HCT116 (cell line): ENCODE data around the gene NXN. TPM values are rescaled to one million over a fixed set of nuclear protein-coding genes. Genes with fewer than 3 reads are reported as not detected.

Experiments used
- ATAC-seq: fragments of 200-7000 bp; cut with Tn5 transposase; 2 replicates; pipeline ENCODE4 v1.9.1; 2020; ENCODE audit warnings: mild to moderate bottlenecking, moderate library complexity
- BruUV-seq: library from RNA; stranded (reverse); fragments of 400-500 nt; replicated peaks from 2 replicates; lab custom pipeline; 2021; lab: Mats Ljungman, UMichigan
- CTCF ChIA-PET: fragments of 300-600 bp; sonication (Branson Sonifier 250); formaldehyde crosslinking; loops from one replicate; lab custom pipeline; 2021; ENCODE audit warnings: antibody characterized with exemption; lab: Charles Lee
- POLR2A ChIA-PET: fragments of 300-600, 350-600 bp; sonication (Branson Sonifier 250); formaldehyde crosslinking; loops from one replicate; lab custom pipeline; 2021; ENCODE audit warnings: antibody characterized with exemption; lab: Charles Lee
- RAD21 ChIA-PET, 2 experiments: fragments of 300-600 bp; sonication (Branson Sonifier 250); formaldehyde crosslinking; loops; one replicate each; lab custom pipeline; 2023; ENCODE audit warnings: low total read pairs in 2 of 2; ENCODE audit not compliant: uncharacterized antibody in 2 of 2, unreplicated experiment in 2 of 2, low non-redundant PET in 1 of 2; lab: Charles Lee
- DNase-seq: peaks from one replicate; pipeline ENCODE4 v3.0.0-alpha.2; 2010; ENCODE audit warnings: low read depth, low spot score
- H2AFZ ChIP-seq: fragments of 200-600 bp; shearing (Covaris generic), sonication (generic); 2 replicates; pipeline ENCODE4 v1.6.1; 2017; ENCODE audit warnings: low read depth, mixed run types, mixed read lengths, antibody characterized with exemption, low read length; ENCODE audit not compliant: poor library complexity, severe bottlenecking
- H3K27ac ChIP-seq: 2 replicates; pipeline ENCODE4 v1.5.1; 2012; ENCODE audit warnings: low read depth, low read length
- H3K27me3 ChIP-seq: fragments of 200-600 bp; sonication (generic); 2 replicates; pipeline ENCODE4 v1.6.1; 2016; ENCODE audit warnings: mixed run types, low read length, mixed read lengths; ENCODE audit not compliant: insufficient read depth
- H3K36me3 ChIP-seq, 2 experiments: fragments of 200-500 bp in 1 of 2; fragments of 200-600 bp in 1 of 2; sonication (Bioruptor generic) in 1 of 2; sonication (generic) in 1 of 2; 2 replicates each; pipeline versions ENCODE4 v1.5.1 to v1.6.1; 2014 to 2016; ENCODE audit warnings: low read length in 2 of 2, inconsistent platforms in 1 of 2, mixed read lengths in 1 of 2, mixed run types in 1 of 2; ENCODE audit not compliant: insufficient read depth in 2 of 2, control insufficient read depth in 1 of 2
- H3K4me1 ChIP-seq, 2 experiments: fragments of 200-600 bp in 1 of 2; sonication (generic) in 1 of 2; 2 replicates each; pipeline versions ENCODE4 v1.5.1 to v1.6.1; 2012 to 2017; ENCODE audit warnings: low read length in 2 of 2, inconsistent platforms in 1 of 2, mild to moderate bottlenecking in 1 of 2, mixed read lengths in 1 of 2, mixed run types in 1 of 2, moderate library complexity in 1 of 2; ENCODE audit not compliant: insufficient read depth in 2 of 2, control insufficient read depth in 1 of 2
- H3K4me2 ChIP-seq: fragments of 200-600 bp; sonication (generic); 2 replicates; pipeline ENCODE4 v1.6.1; 2017; ENCODE audit warnings: mixed run types, low read length, mixed read lengths
- H3K4me3 ChIP-seq, 2 experiments: fragments of 200-600 bp in 1 of 2; sonication (generic) in 1 of 2; replicated peaks in 1 of 2; 2 replicates each; pipeline ENCODE4 v1.5.1; 2011 to 2016; ENCODE audit warnings: low read length in 2 of 2, control low read depth in 1 of 2, low read depth in 1 of 2, mild to moderate bottlenecking in 1 of 2, mixed read lengths in 1 of 2, mixed run types in 1 of 2
- H3K79me2 ChIP-seq: fragments of 200-600 bp; sonication (generic); 2 replicates; pipeline ENCODE4 v1.6.1; 2017; ENCODE audit warnings: mild to moderate bottlenecking, mixed run types, low read length, moderate library complexity, mixed read lengths; ENCODE audit not compliant: insufficient read depth
- H3K9ac ChIP-seq: fragments of 200-600 bp; sonication (generic); 2 replicates; pipeline ENCODE4 v1.6.1; 2016; ENCODE audit warnings: low read length, mixed read lengths
- H3K9me2 ChIP-seq: fragments of 200-600 bp; sonication (generic), shearing (Covaris generic); 2 replicates; pipeline ENCODE4 v1.6.1; 2017; ENCODE audit warnings: mixed run types, mild to moderate bottlenecking, moderate library complexity; ENCODE audit not compliant: insufficient read depth
- H3K9me3 ChIP-seq, 2 experiments: fragments of 200-500 bp in 1 of 2; fragments of 200-600 bp in 1 of 2; sonication (Bioruptor generic) in 1 of 2; sonication (generic) in 1 of 2; 2 replicates each; pipeline ENCODE4 v1.6.1; 2014 to 2017; ENCODE audit warnings: low read length in 2 of 2, mixed read lengths in 2 of 2, inconsistent platforms in 1 of 2, low read depth in 1 of 2, mild to moderate bottlenecking in 1 of 2, mixed run types in 1 of 2, moderate library complexity in 1 of 2; ENCODE audit not compliant: control insufficient read depth in 1 of 2, insufficient read depth in 1 of 2
- H4K20me1 ChIP-seq: fragments of 200-600 bp; sonication (generic), shearing (Covaris generic); 2 replicates; pipeline ENCODE4 v1.6.1; 2017; ENCODE audit warnings: mixed run types, mild to moderate bottlenecking, moderate library complexity; ENCODE audit not compliant: insufficient read depth
- CBX3 ChIP-seq: IDR thresholded peaks from 2 replicates; pipeline ENCODE4 v1.6.1; 2012; ENCODE audit warnings: low read depth
- CEBPB ChIP-seq: IDR thresholded peaks from 2 replicates; pipeline ENCODE4 v1.6.1; 2012; ENCODE audit warnings: low read depth
- JUND ChIP-seq: IDR thresholded peaks from 2 replicates; pipeline ENCODE4 v1.6.1; 2012
- MAX ChIP-seq: IDR thresholded peaks from 2 replicates; pipeline ENCODE4 v1.6.1; 2012
- RAD21 ChIP-seq: IDR thresholded peaks from 2 replicates; pipeline ENCODE4 v1.6.1; 2012; ENCODE audit warnings: low read depth, mild to moderate bottlenecking
- SRF ChIP-seq: IDR thresholded peaks from 2 replicates; pipeline ENCODE4 v1.6.1; 2012; ENCODE audit warnings: low read depth
- TCF7L2 ChIP-seq: IDR thresholded peaks from 2 replicates; pipeline ENCODE4 v1.7.0; 2011; ENCODE audit warnings: borderline replicate concordance, inconsistent platforms; ENCODE audit not compliant: insufficient read depth, insufficient read length; ENCODE audit errors: extremely low read depth
- YY1 ChIP-seq: IDR thresholded peaks from 2 replicates; pipeline ENCODE4 v1.6.1; 2011; ENCODE audit warnings: low read length, low read depth, moderate library complexity, mild to moderate bottlenecking; ENCODE audit not compliant: insufficient replicate concordance; ENCODE audit errors: extremely low read depth
- ZFX ChIP-seq: fragments of 450-650 bp; IDR thresholded peaks from 2 replicates; pipeline ENCODE4 v1.6.1; 2017
- intact Hi-C: fragments of 100-400 bp; cut with micrococcal nuclease; formaldehyde crosslinking; loops from 2 replicates; pipeline ENCODE4 v1.10.0; 2022
- total RNA-seq: library from RNA; stranded (reverse); gene quantifications from one replicate; pipeline ENCODE4 v1.2.1, GENCODE V29; 2021; ENCODE audit not compliant: unreplicated experiment
- TF ChIP-seq, protein P1 (sequence below): IDR thresholded peaks from 2 replicates; pipeline ENCODE4 v1.6.1; 2012

NXN gene
- total RNA-seq, 1 experiment from 2014 or later: 83.7 TPM

DNA sequence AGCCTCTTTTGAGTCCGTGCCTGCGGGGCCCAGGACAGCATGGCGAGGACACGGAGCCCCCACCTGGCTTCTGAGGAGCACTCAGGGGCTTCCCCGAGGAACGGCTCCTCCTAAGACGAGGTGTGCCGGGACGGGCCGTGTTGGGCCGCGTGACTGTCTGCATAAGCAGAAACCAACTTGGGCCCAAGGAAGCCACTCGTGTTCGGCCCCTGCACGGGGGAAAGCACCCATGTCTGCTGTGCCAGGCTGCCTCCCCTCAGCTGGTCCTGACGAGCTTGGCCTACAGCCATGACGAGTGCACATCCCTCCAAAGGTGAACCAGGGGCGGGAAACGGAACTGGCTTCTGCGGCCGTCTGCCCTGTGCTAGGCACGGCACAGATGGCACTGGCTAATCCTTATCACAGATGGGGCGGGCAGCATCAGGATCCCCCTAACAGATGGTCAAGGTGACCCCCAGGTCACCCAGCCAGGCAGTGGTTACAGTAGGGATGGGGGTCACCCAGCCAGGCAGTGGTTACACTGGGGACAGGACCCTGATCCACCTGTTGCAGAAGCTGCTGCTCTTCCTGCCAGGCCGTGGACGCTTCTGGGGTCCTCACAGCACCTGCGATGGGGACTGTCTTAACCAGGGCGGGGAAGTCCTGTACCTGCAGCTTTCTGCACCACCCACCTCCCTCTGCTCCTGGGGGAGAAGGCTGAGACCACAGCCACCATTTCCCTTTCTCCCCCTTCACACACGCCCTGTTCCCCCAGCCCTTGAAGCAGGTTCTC lies 171.9 kb downstream of the NXN start (continued):
- TF ChIP-seq TCF7L2: no peak

DNA sequence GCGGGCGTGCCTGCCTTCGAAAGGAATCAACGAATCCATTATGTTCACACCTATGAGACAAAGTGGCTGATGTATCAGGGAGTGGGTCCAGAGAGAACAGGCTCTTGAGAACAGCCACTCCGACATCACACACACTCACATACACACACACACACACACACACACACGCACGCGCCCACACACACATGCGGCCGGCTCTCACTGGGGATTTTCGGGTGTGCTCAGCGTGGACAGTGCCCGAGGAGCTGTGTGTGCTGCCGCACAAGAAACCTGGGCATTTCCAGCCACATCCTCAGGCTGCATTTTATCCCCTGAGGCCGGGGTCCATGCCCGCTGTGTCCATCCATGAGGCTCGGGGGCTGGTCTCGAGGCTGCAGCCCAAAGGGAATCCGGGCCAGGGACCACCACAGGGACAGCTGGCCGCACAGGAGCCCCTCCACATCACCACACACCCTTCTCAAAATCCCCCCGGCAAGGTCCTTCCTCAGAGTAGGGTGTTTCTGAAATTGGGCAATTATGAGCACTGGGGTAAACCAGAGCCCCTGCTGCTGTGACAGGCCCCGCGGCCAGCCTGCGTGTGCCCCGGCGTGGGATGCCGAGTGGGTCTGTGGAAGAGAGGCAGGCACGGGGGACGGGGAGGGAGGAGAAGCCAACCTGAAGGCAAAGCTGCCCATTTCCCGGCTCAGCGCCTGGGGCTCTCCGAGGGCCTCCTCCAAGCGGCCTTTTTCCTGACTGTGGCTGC lies 172.6 kb downstream of the NXN start:
- CTCF ChIA-PET: no interaction called here
- Histone ChIP-seq H2AFZ (no peak overlapping the region), H3K4me2 (no peak overlapping the region), H3K79me2 (no peaks in the 10 kb centered on the region; the same call in 1 of the 2 replicates), H3K9me2 (no peaks in the 10 kb centered on the region), H3K27me3 (no peaks in the 10 kb centered on the region), H3K4me1 (no peaks in the 10 kb centered on the region), H3K9me3 (no peaks in the 10 kb centered on the region), H3K27ac (no peak overlapping the region), H4K20me1 (no peaks in the 10 kb centered on the region), H3K36me3 (peaks cover 3 to 4% of the 10 kb centered on the region in 2 experiments; a peak in 2 of 4 replicates), H3K4me3 (no peak overlapping the region), H3K9ac (no peak overlapping the region)
- RAD21 ChIA-PET: no interaction called here
- POLR2A ChIA-PET: no interaction called here
- intact Hi-C loops: no loop called here
- no peak for DNase-seq
- BruUV-seq: no TSS peak
- ATAC-seq: no peak
- TF ChIP-seq ZFX (no peak), TCF7L2 (no peak), CBX3 (no peak), JUND (no peak), MAX (no peak), SRF (no peak), RAD21 (no peak), YY1 (no peak), CEBPB (no peak)
- TF ChIP-seq, protein P1, sequence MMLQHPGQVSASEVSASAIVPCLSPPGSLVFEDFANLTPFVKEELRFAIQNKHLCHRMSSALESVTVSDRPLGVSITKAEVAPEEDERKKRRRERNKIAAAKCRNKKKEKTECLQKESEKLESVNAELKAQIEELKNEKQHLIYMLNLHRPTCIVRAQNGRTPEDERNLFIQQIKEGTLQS: no peak
